ENCODE results near the gene TSPAN7.

DNA sequence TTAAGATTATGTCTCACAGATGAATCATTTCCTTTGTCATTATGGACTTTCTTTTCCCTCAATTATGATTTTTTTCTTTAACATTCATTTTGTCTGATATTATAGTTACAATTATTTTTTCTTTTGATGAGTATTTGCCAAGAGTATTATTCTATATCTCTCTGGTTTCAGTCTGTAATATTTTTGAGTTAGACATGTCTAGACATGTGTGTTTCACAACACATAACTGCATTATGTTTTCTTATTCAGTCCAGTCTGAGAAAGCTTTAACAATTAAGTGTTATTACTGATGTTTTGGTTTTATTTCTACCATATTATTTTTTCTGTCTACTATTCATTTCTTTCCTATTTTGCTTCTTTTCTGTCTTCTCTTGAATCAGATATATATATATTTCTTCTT lies 131.6 kb downstream of the TSPAN7 start:
- TF ChIP-seq, protein P1, sequence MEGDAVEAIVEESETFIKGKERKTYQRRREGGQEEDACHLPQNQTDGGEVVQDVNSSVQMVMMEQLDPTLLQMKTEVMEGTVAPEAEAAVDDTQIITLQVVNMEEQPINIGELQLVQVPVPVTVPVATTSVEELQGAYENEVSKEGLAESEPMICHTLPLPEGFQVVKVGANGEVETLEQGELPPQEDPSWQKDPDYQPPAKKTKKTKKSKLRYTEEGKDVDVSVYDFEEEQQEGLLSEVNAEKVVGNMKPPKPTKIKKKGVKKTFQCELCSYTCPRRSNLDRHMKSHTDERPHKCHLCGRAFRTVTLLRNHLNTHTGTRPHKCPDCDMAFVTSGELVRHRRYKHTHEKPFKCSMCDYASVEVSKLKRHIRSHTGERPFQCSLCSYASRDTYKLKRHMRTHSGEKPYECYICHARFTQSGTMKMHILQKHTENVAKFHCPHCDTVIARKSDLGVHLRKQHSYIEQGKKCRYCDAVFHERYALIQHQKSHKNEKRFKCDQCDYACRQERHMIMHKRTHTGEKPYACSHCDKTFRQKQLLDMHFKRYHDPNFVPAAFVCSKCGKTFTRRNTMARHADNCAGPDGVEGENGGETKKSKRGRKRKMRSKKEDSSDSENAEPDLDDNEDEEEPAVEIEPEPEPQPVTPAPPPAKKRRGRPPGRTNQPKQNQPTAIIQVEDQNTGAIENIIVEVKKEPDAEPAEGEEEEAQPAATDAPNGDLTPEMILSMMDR (conservative IDR thresholded peaks at IDR 0.05; ENCODE audit: low read depth, low read length) = no peak
- TF ChIP-seq EZH2phosphoT487 (IDR thresholded peaks at IDR 0.05; ENCODE audit: borderline replicate concordance, low read length) = no peak
